Upper lobe of left lung (tissue), 4 donors: Measurements from ENCODE around the gene C13orf46.

Experiments
- CTCF ChIP-seq, 6 experiments: fragments of 450-650 bp in 4 of 6; fragments of 200-600 bp in 2 of 6; sonication (generic) in 2 of 6; IDR thresholded peaks; one replicate each; pipeline ENCODE4 v1.5.1; 2016 to 2019; ENCODE audit warnings: antibody characterized with exemption in 6 of 6
- POLR2AphosphoS5 ChIP-seq, 2 donors: sonication (generic); formaldehyde crosslinking; IDR thresholded peaks; one replicate each; pipeline ENCODE4 v1.5.1; 2017; ENCODE audit warnings: antibody characterized with exemption in 2 of 2

- TF ChIP-seq CTCF (IDR thresholded peaks at IDR 0.05) (no peak), POLR2AphosphoS5 (IDR thresholded peaks at IDR 0.05) (no peak)
Observed at GRCh38 chr13:113937073-113937472, 36.8 kb downstream of the C13orf46 start.
